Measurements from ENCODE around the gene CEACAM3.

GRCh38 chr19:41853344-41853743 is 57.0 kb downstream of the CEACAM3 start:
- TF ChIP-seq, protein P1, sequence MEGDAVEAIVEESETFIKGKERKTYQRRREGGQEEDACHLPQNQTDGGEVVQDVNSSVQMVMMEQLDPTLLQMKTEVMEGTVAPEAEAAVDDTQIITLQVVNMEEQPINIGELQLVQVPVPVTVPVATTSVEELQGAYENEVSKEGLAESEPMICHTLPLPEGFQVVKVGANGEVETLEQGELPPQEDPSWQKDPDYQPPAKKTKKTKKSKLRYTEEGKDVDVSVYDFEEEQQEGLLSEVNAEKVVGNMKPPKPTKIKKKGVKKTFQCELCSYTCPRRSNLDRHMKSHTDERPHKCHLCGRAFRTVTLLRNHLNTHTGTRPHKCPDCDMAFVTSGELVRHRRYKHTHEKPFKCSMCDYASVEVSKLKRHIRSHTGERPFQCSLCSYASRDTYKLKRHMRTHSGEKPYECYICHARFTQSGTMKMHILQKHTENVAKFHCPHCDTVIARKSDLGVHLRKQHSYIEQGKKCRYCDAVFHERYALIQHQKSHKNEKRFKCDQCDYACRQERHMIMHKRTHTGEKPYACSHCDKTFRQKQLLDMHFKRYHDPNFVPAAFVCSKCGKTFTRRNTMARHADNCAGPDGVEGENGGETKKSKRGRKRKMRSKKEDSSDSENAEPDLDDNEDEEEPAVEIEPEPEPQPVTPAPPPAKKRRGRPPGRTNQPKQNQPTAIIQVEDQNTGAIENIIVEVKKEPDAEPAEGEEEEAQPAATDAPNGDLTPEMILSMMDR (IDR thresholded peaks at IDR 0.05; ENCODE audit: poor library complexity): no peak
- no peak for TF ChIP-seq EZH2 (IDR thresholded peaks at IDR 0.05; ENCODE audit: borderline replicate concordance)
